ENCODE measurements around the gene TAS2R1. TPM values are rescaled to one million over a fixed set of nuclear protein-coding genes. Genes with fewer than 3 reads are reported as not detected.

The TAS2R1 gene
- total RNA-seq, 4 donors from 2014 or later = not detected

GRCh38 chr5:9658706-9659105, 28.6 kb upstream of the TAS2R1 start:
- Histone ChIP-seq H3K9me3 (no peaks in the 10 kb centered on the region), H3K27me3 (peaks cover 0 to 1% (median 0%) of the 10 kb centered on the region in 4 donors), H3K36me3 (no peaks in the 10 kb centered on the region), H3K4me1 (no peaks in the 10 kb centered on the region), H3K27ac (no peak overlapping the region), H3K4me3 (no peak overlapping the region)
- no peak for DNase-seq
- 44 to 65% methylated on average over 2 of the region's 2 CpGs for WGBS, 2 donors
- no peak for TF ChIP-seq POLR2A (IDR thresholded peaks at IDR 0.05)
- no peak for TF ChIP-seq CTCF (IDR thresholded peaks at IDR 0.05)
- intact Hi-C loops (cut with DNase I) = no loop called here

GRCh38 chr5:9657819-9658218, 27.7 kb upstream of the TAS2R1 start:
- 45 to 58% methylated on average over 1 of the region's 1 CpG for WGBS, 2 donors
- Histone ChIP-seq H3K4me3 (no peak overlapping the region), H3K27ac (no peak overlapping the region), H3K4me1 (no peaks in the 10 kb centered on the region), H3K36me3 (no peaks in the 10 kb centered on the region), H3K9me3 (no peaks in the 10 kb centered on the region), H3K27me3 (no peaks in the 10 kb centered on the region)
- intact Hi-C loops (cut with DNase I) = no loop called here
- DNase-seq = no peak
- TF ChIP-seq POLR2A (IDR thresholded peaks at IDR 0.05) (no peak), CTCF (IDR thresholded peaks at IDR 0.05) (no peak)

GRCh38 chr5:9655641-9656040, 25.5 kb upstream of the TAS2R1 start:
- H3K36me3 ChIP-seq = no peaks in the 10 kb centered on the region
- DNase-seq = no peak
- WGBS, 2 donors = 64 to 88% methylated on average over 1 of the region's 1 CpG
- no peaks in the 10 kb centered on the region for H3K4me1 ChIP-seq
- no peak for TF ChIP-seq POLR2A (IDR thresholded peaks at IDR 0.05)
- no peak for TF ChIP-seq CTCF (IDR thresholded peaks at IDR 0.05)
- no peaks in the 10 kb centered on the region for H3K9me3 ChIP-seq
- intact Hi-C loops (cut with DNase I) = no loop called here
- H3K27me3 ChIP-seq = no peaks in the 10 kb centered on the region
- H3K27ac ChIP-seq = no peak overlapping the region
- H3K4me3 ChIP-seq = no peak overlapping the region

GRCh38 chr5:9654886-9655285, 24.7 kb upstream of the TAS2R1 start:
- Histone ChIP-seq H3K4me3 (no peak overlapping the region), H3K9me3 (no peaks in the 10 kb centered on the region), H3K27ac (no peak overlapping the region), H3K27me3 (no peaks in the 10 kb centered on the region), H3K4me1 (no peaks in the 10 kb centered on the region), H3K36me3 (no peaks in the 10 kb centered on the region)
- no peak for TF ChIP-seq CTCF (IDR thresholded peaks at IDR 0.05)
- TF ChIP-seq POLR2A (IDR thresholded peaks at IDR 0.05) = no peak
- intact Hi-C loops (cut with DNase I) = no loop called here
- no peak for DNase-seq

DNA sequence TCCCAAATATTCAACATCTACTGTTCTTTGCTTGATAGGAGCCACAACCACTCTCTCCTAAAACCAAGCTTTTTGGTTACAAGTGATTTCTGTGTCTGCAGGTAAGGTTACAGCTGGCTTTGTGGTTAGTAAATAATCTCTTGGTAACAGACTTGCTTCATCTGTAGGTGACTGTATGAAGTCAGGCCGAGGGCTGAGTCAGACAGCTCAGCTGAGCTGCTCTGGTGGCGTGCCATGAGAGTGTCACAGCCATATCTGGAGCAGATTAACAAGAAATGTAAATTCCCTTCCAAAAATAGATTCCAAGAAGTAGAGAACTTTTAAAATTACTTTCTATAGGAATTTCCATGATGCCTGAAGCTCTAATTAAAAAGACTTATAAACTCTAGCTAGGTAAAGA, 23.7 kb upstream of the TAS2R1 start:
- intact Hi-C loops (cut with DNase I) = no loop called here
- TF ChIP-seq POLR2A (IDR thresholded peaks at IDR 0.05) (no peak), CTCF (IDR thresholded peaks at IDR 0.05) (no peak)
- no peak overlapping the region for H3K27ac ChIP-seq
- no peaks in the 10 kb centered on the region for H3K36me3 ChIP-seq
- no peak for DNase-seq
- no peaks in the 10 kb centered on the region for H3K27me3 ChIP-seq
- H3K9me3 ChIP-seq = no peaks in the 10 kb centered on the region
- H3K4me3 ChIP-seq = no peak overlapping the region
- H3K4me1 ChIP-seq = no peaks in the 10 kb centered on the region
- 37 to 43% methylated on average over 2 of the region's 2 CpGs for WGBS, 2 donors

Data from esophagus squamous epithelium (tissue), 5 donors.